Skeletal muscle cell (primary cell): ENCODE measurements around the gene MEP1B.
"Not testable (repeated sequence)": the region's sequence is repeated elsewhere in the genome, so short reads cannot be mapped to it uniquely, and the experiment has no call there.

ENCODE experiments used
- DNase-seq: peaks from one replicate; pipeline ENCODE4 v3.0.0-alpha.2; 2010; ENCODE audit warnings: low read depth
- H3K4me3 ChIP-seq: 2 replicates; pipeline ENCODE4 v1.5.1; 2011; ENCODE audit warnings: low read depth, mild to moderate bottlenecking, control low read depth, low read length, moderate library complexity

MEP1B gene

GRCh38 chr18:32201948-32202672 lies 12.3 kb downstream of the MEP1B start:
- no peak for DNase-seq
- no peak overlapping the region for H3K4me3 ChIP-seq

GRCh38 chr18:32208023-32208422 lies 18.2 kb downstream of the MEP1B start:
- no peak for DNase-seq
- no peak overlapping the region for H3K4me3 ChIP-seq

GRCh38 chr18:32208577-32208976 lies 18.7 kb downstream of the MEP1B start:
- no peak for DNase-seq

DNA sequence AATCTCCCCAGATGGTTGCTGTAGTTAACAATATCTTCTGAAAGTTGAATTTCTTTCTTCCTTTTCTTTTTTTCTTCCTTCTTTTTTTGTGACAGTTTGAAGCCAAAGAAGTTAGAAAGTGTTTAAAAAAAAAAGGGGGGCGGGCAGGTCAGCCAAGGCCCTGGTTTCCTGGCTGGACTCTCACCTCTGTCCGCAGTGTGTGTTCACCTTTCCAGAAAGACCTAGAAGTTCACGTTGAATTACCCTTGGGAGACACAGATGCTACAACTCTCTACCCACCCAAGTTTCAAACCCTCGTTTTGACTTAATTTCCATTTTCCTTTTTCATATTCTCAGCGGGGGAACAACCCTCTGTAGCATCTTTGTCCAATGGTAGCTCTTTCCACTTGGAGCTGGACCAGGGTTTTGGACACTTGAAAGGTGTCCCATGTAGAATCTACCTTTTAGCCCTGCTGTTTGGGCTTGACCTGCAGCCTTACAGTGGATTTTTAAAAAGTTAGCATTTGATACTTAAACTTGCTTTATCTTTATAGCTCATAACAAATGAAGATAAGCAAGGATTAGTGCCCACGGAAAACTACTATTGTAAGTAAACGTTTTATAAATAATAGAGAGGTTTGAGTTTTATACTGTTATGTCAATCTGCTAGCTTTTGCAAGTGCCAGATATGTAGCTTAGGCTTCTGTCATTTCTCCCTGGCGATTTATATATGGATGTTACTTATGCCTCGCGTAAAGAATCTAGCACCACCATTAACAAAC lies 20.0 kb downstream of the MEP1B start:
- no peak for DNase-seq
- H3K4me3 ChIP-seq, result no peak overlapping the region

More at GRCh38 chr18:32208577-32208976, 18.7 kb downstream of the MEP1B start:
- no peak overlapping the region for H3K4me3 ChIP-seq

GRCh38 chr18:32213693-32214092 lies 23.9 kb downstream of the MEP1B start:
- H3K4me3 ChIP-seq, result no peak overlapping the region
- DNase-seq, result no peak

DNA sequence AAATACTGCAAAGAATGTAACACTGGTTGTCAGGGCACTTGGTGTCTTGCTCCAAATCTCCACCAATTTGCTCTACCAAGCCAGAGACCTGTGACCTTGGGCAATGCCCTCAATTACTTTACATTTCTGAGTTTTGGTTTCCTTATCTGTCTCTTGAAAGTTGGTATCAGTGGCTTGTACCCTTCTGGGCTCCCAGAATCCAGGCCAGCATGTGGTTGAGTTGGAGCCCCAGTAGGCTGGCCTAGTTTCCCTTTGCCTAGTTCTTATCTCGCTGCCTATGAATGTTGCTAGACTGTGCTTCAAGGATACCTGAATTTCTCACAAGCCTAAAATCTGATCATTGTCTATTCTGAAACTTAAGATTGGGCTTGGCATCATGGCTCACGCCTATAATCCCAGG lies 26.6 kb downstream of the MEP1B start:
- no peak overlapping the region for H3K4me3 ChIP-seq
- no peak for DNase-seq

- no peak for DNase-seq
- H3K4me3 ChIP-seq, result no peak overlapping the region
Observed at GRCh38 chr18:32219431-32220018, 29.7 kb downstream of the MEP1B start.

DNA sequence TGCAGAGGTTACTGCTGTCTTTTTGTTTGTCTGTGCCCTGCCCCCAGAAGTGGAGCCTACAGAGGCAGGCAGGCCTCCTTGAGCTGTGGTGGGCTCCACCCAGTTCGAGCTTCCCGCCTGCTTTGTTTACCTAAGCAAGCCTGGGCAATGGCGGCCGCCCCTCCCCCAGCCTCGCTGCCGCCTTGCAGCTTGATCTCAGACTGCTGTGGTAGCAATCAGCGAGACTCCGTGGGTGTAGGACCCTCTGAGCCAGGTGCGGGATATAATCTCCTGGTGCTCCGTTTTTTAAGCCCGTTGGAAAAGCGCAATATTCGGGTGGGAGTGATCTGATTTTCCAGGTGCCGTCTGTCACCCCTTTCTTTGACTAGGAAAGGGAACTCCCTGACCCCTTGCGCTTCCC lies 43.5 kb downstream of the MEP1B start:
- H3K4me3 ChIP-seq, DNase-seq: not testable (repeated sequence)

GRCh38 chr18:32237049-32237448 lies 47.2 kb downstream of the MEP1B start:
- no peak for DNase-seq
- H3K4me3 ChIP-seq, result no peak overlapping the region

GRCh38 chr18:32238635-32239268 lies 48.9 kb downstream of the MEP1B start:
- DNase-seq, result no peak
- H3K4me3 ChIP-seq, result no peak overlapping the region

DNA sequence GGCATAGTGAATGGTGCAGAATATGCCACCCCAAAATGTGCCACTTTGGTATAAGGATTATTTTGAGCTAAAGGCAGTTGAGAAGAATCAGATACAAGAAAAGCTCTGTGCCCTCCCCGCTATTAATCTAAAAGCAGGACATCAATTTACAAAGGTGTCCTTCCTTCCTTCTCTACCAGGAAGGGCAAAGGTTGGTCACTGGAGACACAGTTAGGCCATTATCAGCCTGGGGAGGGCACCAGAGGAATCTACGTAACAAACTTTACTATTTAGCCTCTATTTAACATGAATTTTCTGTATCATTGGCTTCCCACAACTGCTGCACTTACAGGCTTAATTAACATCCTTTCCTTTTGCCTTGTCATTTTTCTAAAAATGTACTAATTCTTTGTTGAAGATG lies 52.6 kb downstream of the MEP1B start:
- DNase-seq, result no peak
- H3K4me3 ChIP-seq, result no peak overlapping the region

- DNase-seq, result no peak
- H3K4me3 ChIP-seq, result no peak overlapping the region
Observed at GRCh38 chr18:32243358-32243757, 53.5 kb downstream of the MEP1B start.

- H3K4me3 ChIP-seq, result no peak overlapping the region
- no peak for DNase-seq
Observed at GRCh38 chr18:32244881-32245280, 55.0 kb downstream of the MEP1B start.

DNA sequence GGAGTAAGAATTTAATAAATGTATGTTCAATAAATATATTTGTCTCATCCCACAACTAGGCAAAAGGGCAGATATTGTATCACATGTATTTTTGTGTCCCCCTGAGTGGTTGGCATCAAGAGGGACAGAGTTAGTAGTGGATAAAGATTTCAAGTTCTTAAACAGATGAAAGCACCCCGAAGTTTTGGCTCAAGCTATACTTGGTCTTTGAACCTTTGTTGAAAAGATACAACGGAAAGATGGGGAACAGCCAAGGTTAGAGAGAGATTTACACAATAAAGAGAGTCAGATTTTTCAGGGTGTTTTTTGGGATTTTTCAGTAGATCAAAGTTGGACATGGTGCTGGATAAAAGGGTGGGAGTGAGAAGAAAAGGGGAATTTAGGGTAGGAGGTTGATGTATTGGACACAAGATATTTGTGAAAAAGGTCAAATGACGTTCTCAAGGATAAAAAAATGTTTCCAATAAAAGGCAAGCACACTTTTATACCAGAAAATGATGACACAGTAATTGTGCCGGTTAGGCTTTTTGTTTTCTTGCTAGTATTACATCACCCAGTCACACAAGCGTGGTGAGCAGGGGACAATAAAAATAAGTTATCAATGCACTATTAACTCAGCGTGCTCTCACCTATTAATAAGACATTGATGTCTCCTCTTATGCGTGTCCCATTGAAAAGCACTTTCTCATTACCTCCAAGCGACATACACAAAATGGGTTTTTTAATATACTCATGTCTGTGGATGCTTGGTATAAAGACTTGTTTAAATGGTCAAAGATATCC lies 59.5 kb downstream of the MEP1B start:
- no peak for DNase-seq
- no peak overlapping the region for H3K4me3 ChIP-seq

- H3K4me3 ChIP-seq, result no peak overlapping the region
- no peak for DNase-seq
Observed at GRCh38 chr18:32251466-32251865, 61.6 kb downstream of the MEP1B start.

- H3K4me3 ChIP-seq, result no peak overlapping the region
- no peak for DNase-seq
Observed at GRCh38 chr18:32252141-32252860, 62.5 kb downstream of the MEP1B start.

DNA sequence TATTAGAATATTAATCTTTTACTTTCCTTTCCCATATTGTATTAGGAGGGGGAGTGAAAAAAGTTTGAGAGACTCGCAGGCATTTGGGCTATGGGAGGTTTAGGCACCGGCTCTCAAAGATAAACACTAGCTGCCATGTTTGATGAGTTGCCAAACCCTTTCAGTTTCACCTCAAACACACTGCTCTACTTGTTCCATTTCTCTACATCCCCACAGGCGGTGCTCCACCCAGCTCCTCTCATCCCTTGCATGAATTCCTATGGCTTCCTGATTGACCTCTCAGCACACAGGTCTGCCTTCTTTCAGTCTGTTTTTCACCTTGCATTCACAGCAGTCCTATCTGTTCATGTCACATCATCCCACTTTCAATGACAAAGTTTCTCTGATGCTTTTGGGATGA lies 65.7 kb downstream of the MEP1B start:
- H3K4me3 ChIP-seq, result no peak overlapping the region
- no peak for DNase-seq

- DNase-seq, result no peak
- H3K4me3 ChIP-seq, result no peak overlapping the region
Observed at GRCh38 chr18:32257084-32257785, 67.4 kb downstream of the MEP1B start.
